Prostate gland (tissue), 2 donors: ENCODE measurements around the gene RAI1.

Experiments
- CTCF ChIP-seq, 4 experiments: fragments of 200-600 bp in 2 of 4; fragments of 450-650 bp in 2 of 4; sonication (generic) in 2 of 4; IDR thresholded peaks; 1 replicate in 3 of 4; 2 replicates in 1 of 4; pipeline ENCODE4 v1.5.1; 2016 to 2019; ENCODE audit warnings: antibody characterized with exemption in 4 of 4, mild to moderate bottlenecking in 2 of 4, moderate library complexity in 2 of 4
- POLR2A ChIP-seq: fragments of 450-650 bp; IDR thresholded peaks from one replicate; pipeline ENCODE4 v1.6.1; 2016; ENCODE audit warnings: antibody characterized with exemption, mild to moderate bottlenecking

DNA sequence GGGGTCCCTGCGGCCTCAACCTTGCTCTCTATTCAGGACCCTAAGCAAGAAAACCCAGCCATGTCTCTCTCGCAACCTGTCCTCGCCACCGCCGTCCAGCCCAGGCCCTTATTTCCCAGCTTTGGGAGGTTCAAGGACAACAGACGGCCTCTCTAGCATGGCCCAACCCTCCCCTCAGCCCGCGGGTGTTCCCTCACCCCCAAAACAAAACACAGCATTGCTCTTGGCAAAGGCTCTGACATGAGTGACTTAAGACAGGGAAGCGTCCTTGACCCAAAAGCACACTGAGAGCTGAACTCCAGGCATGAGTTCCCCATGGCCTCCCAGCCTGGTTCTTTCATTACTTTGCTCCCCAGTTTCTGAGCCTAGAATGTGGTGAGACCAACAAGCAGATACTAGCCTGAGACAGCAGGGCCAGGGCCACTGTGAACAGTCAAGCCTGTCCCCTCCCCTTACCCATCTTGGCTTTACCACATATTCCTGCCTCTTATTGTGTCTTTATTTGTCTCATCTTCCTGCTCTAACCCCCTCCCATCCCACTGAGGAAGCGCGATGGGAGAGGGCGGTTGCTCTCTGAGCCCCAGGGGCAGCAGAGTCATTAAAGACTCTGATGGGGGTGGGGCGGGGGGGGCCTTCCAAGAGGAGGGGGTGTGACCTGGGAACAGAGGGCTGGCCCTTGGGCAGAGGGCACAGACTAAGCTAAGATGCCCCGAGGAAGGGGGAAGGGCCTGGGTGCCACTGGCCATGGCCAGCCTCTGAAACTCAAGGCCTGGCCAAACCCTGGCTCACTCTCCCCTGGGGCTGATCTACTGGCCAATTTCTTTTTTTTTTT lies 143.7 kb downstream of the RAI1 start:
- TF ChIP-seq POLR2A = no peak
- no peak for TF ChIP-seq CTCF (IDR thresholded peaks at IDR 0.05)
